Activated CD4-positive, alpha-beta T cell treated with anti-CD3 and anti-CD28 coated beads, Interleukin-2, Interleukin-4, amounts not matched to agents 100 ng/mL and 50 ng/mL, durations not matched to agents 16 hours and 8 hours (primary cell): ENCODE results near the gene DIAPH3.
A peak's percentile ranks its signal among the peaks of the same experiment; 100 is the strongest.

Experiments
- DNase-seq: peaks from one replicate; pipeline ENCODE4 v3.0.0-alpha.2; 2020; ENCODE audit warnings: low spot score

DIAPH3 gene

DNA sequence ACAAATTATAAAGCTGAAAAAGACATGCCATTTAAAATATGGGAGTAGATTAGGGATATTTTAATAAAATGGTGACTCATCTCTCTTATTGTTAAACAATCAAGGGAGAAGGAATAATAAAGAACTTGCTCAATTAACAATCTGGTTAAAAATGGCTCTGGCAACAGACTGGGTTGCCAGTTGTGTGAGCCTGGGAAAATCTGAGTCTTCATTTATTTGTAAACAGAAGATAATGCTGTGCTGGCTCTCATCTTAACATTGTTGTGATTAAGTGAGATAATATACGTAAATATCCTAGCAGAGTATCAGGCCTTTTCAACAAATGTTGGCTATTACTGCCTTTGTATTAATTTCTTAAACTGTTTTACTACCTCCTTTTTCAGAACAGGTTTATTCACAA, 453.3 kb downstream of the DIAPH3 start:
- DNase-seq = no peak

DNA sequence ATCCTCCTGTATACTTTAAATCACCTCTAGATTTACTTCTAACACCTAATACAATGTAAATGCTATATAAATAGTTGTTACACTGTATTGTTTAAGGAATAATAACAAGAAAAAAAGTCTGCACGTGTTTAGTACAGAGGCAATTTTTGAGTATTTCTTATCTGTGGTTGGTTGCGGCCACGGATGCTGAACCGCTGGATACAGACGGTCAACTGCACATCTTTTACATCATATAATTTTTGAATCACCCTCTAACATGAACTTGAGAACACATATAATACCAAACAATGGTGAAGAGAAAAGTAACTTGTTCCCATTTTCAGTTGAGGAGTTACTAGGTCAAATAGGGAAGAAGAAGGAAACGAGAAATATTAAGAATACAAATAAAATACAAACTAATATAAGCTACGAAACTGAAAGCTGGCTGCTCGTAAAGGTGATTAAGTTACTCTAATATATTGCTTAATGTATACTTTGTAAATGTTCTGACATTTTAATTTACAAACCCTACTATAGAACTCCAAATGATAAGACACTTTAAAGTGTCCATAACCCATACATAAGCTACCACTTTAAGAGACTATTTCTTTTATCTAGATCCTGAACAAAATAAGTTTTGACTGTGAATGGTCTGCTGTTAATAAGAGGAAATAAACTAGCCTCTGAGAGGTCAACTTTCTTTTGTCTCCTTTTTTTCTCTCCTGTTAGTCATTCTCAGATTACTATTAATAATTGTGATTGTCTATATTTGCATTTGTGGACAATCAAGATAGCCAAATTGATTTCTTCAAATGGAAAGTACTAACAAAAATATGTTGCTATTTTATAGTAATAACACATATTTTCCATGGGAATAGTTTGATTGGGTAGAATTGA, 457.4 kb downstream of the DIAPH3 start:
- DNase-seq = no peak

DNA sequence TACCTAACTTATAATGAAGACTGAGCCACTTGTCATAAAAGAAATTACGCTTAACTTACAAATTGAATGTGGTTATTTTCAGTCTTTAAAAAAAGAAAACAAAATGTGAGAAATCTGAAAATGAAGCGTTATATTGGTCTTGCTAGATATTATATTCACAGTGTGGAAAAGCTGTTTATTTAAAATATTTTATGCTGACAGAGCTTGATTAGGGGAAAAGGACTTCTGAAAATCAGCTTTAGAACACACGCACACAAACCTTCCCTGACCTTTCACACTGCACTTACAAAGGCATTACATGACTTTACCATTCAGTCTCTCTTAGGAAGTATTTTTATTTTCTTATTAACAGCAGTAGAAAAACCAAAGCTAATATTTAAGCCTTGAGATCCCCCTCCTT, 461.5 kb downstream of the DIAPH3 start:
- no peak for DNase-seq

- no peak for DNase-seq
These were observed 462.5 kb downstream of the DIAPH3 start for GRCh38 chr13:59701261-59701660.

GRCh38 chr13:59700281-59700680, 463.4 kb downstream of the DIAPH3 start:
- DNase-seq = no peak

- DNase-seq = no peak
These were observed 467.5 kb downstream of the DIAPH3 start for GRCh38 chr13:59696271-59696670.

DNA sequence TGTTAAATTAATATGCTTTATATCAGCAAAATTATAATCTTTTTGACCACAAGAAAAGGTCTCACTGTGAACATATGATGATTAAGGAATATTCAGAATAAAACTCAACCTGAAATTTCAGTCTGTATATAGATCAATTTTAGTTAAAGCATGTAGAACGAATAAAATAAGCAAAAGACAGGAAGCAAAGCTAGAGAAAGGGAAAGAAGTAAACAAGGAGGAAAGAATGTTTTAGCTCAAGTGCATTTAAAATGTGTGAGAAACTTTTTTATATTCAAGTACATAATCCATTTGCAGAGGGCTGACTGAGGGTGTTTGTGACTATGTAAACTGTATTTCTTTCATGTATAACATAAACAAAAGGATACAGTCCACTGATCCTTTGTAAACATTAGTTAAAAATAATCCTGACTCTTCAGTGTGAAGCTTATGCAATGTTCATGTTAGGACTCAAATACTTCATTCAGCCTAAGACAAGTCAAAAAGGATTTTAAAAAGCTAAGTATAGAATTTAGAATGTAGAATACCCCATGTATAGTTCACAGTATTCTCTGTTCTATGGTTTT, 472.1 kb downstream of the DIAPH3 start:
- no peak for DNase-seq

- DNase-seq = peak; percentile 4
These were observed 472.7 kb downstream of the DIAPH3 start for GRCh38 chr13:59690857-59691500.

DNA sequence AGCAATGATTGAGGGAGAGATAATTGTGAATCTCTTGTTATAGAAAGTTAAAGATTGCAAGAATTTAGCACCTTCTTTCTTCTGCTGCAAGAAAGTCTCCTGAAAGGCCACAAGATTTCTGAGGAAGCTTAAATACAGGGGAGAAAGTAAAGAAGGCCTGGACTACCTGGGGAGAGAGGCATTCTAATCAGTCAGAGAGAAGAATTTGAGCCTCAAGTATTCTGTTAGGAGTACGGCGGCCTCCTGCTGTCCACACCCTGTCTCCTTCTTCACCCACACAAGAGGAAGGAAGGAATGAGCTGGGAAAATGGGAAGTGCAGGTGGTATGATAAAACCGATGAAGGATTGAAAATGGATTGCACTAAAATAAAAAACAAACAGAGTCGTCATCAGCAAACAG, 474.7 kb downstream of the DIAPH3 start:
- DNase-seq = no peak

- no peak for DNase-seq
These were observed 476.8 kb downstream of the DIAPH3 start for GRCh38 chr13:59686798-59687394.

DNA sequence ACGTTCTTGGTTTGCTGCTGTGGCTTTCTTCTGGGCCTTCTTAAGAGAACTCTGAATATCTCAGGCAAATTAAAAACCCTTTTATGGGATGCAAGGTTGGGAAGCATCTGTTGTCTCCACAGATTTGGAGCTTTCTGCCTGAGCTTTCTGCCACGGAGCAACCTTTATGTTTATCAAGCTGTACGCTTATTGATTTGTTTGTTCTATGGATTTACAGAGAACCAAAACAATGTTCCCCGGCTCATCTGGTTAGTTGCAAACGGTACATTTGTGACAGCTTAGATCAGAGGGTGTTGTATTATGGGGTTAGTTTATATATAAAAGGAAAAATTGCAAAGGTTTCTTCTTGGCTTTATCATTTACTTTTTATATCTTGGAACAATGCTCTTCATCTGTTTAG, 479.6 kb downstream of the DIAPH3 start:
- no peak for DNase-seq

DNA sequence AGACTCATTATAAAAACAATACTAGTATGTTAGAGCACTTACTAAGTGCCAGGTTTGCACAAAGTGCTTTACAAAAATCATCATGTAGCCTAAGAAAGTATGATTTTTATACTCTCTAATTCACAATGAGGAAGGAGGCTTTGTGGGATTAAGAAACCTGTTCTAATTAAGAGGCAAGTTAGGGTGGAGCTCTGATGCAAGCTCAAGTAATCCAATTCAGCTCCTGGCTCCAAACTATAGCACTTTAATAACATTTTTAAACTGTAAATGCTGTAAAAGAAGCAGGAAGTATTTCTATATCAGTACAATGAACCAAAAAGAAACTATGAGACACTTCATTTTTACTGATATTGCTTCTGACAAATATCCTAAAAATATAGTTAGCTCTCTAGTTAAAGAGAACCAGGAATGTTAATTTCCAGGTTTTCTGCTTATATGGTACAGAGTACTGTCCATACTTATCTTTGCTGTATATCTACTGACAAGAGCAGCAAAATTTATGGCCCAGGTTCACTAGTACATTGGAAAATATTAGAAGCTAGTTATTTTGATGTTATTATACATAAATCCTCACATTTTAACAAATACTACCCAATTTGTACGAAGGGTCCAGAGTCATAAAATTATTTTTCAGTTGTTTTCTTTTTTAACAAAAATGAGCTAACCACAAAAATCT, 482.0 kb downstream of the DIAPH3 start:
- DNase-seq = no peak

DNA sequence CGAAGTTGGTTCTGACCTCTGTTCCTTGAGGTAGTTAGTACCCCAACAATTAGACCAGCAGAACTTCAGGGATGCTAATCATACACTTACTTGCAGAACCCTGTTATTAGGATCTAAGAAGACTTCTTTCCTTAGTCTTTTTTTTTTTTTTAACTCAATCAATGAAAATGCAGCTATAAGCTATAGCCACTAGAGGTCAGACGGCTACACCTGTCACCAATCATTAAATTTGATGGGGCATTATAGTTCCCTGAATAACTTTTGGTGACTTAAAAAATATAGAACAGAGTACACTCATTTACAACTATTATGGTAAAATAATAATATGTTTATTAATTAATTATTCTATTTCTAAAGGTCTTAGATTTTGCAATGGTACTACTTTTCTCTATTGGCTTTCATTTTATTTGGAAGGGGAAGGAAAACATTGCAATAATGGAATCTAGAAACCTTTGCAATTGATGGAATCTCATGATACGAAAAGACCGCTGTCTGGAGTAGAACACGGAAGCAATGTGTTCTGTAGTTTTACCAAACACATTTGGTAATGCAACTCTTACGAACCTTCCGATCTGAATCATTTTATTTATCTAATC, 483.2 kb downstream of the DIAPH3 start:
- DNase-seq = no peak

- no peak for DNase-seq
These were observed 484.5 kb downstream of the DIAPH3 start for GRCh38 chr13:59679254-59679653.

DNA sequence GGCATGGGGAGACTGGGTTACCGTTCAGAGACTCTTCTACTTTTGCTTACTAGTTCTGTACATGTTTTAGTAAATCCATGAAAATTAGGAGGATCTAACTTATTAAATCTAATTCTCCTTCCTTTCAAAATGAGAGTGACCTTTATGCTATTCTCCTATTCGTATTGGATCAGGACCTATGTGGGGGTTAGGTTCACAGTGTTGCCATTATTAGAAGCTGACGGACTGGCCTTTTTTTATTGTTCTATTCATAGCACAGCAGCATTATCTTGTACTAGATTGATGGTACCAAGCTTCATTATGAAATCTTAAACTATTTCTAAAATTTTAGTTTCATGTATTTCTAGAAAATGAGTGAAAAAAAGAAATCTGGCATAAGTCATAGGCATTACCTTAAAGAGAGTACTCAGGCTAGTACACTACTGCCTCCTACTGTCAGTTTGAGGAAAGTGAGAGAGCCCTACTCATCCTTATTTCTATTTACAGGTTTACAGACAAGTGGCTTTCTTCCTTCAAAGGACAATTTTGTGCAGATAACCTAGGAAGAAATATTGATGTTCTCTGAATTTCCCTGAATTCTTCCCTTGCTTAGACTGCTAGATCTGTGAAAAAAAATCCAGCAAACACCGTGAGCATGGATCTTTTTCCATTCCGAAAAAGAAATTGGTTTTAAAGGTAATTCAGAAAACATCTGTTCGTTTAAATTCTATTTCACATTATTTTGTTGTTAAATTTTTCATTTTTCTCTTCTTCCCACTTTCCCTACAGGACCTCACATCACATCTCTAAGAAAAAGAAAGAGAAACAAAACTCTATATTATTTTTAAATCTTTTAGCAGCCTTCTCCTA, 485.5 kb downstream of the DIAPH3 start:
- DNase-seq = peak; percentile 22

DNA sequence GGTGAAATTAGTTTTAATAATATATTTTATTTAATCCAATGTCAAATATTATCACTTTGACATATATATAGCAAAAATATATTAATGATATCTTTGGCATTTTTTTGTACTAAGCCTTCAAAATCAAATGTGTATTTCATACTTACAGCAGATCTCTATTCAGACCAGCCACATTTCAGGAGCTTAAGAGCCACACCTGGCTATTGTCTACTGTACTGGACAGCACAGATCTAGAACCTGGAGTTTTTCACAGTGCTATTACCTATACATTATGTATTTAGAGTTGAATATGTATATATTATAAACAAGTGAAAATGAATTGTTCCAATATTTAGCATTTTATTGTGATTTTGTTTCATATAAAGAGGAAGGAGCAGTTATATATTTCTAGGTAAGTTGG, 486.3 kb downstream of the DIAPH3 start:
- DNase-seq = no peak

DNA sequence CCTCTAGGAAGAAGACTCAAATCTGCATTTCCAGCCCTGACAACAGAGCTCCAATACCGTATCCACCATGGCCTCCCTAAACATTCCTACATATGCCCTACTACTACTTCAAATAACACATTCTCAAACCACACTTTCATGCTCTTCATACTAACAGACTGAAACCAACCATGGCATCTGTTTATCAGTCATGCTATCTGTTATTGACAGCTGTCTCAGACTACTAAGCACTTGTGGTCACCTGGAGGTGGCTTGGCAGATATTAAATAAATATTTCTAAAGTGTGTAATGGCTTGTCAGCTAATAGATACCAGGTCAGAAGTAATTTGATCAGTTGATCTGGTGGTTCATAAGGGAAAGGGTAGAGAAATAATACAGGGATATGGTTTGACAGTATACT, 489.1 kb downstream of the DIAPH3 start:
- no peak for DNase-seq

DNA sequence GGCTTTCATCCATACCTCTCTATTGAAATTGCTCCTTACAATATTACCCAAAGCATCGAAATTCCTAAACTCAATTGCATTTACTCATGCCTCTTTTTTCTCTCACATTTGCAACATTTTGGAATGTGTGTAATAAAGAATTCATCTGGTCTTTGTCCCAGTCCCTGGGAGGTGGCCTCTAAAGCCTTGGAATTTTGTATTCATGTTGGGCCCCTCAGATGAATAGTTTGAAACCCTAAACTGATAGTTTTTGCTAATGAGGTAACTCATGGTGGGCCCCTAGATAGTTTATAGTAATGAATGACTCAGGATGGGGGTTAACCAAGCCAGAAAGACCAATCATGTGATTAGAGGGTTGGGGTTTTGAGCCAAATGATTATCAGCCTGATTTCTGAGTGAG, 490.4 kb downstream of the DIAPH3 start:
- DNase-seq = no peak

GRCh38 chr13:59672445-59672844, 491.3 kb downstream of the DIAPH3 start:
- no peak for DNase-seq

- DNase-seq = no peak
These were observed 491.8 kb downstream of the DIAPH3 start for GRCh38 chr13:59671881-59672280.

DNA sequence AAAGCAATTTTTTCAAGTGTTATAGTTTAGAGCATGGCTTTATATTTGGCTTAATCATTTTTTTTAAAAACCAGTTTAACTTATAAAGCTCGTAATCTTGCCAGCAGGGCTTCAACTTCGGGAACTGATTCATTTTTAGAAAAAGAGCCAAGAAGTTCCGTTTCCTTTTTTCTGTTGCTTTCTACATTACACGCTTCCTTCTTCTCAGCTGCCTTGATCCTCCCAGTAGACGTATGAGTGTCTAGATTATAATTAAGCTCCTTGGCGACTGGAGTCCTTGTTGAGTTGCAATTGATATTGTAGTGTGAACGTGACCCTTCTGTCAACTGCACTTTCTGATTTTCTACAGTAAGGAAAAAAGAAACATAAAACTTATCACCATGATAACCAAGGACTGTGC, 497.2 kb downstream of the DIAPH3 start:
- DNase-seq = no peak
